Activated CD4-positive, alpha-beta memory T cell treated with anti-CD3 and anti-CD28 coated beads for 36 hours (primary cell): ENCODE measurements around the gene SLC25A52. TPM values are rescaled to one million over a fixed set of nuclear protein-coding genes. Genes with fewer than 3 reads are reported as not detected.
"Not testable (repeated sequence)": the region's sequence is repeated elsewhere in the genome, so short reads cannot be mapped to it uniquely, and the experiment has no call there.

ENCODE experiments used
- CTCF ChIA-PET: fragments of 350-600 bp; sonication (Branson Sonifier 250); formaldehyde crosslinking; loops from one replicate; lab custom pipeline; 2021; ENCODE audit warnings: antibody characterized with exemption, inconsistent platforms; lab: Charles Lee
- POLR2A ChIA-PET: fragments of 350-600 bp; sonication (Branson Sonifier 250); formaldehyde crosslinking; loops from one replicate; lab custom pipeline; 2021; ENCODE audit warnings: antibody characterized with exemption; lab: Charles Lee
- DNase-seq: peaks from one replicate; pipeline ENCODE4 v3.0.0-alpha.2; 2020
- H3K27ac Mint-ChIP-seq: one replicate; pipeline ENCODE4 v1.8.0; 2021; ENCODE audit warnings: mixed read lengths
- H3K27me3 Mint-ChIP-seq: one replicate; pipeline ENCODE4 v1.8.0; 2021; ENCODE audit warnings: mixed read lengths
- H3K36me3 Mint-ChIP-seq: one replicate; pipeline ENCODE4 v1.8.0; 2021; ENCODE audit warnings: mixed read lengths
- H3K4me1 Mint-ChIP-seq: one replicate; pipeline ENCODE4 v1.8.0; 2021; ENCODE audit warnings: low read depth, mixed read lengths
- H3K4me3 Mint-ChIP-seq: one replicate; pipeline ENCODE4 v1.8.0; 2021; ENCODE audit warnings: mild to moderate bottlenecking, mixed read lengths
- H3K9me3 Mint-ChIP-seq: one replicate; pipeline ENCODE4 v1.8.0; 2021; ENCODE audit warnings: mixed read lengths
- intact Hi-C: fragments of 100-400 bp; cut with micrococcal nuclease; formaldehyde crosslinking; loops from one replicate; pipeline ENCODE4 v1.15.1; 2023
- total RNA-seq, 2 experiments: library from RNA; stranded (reverse); gene quantifications; one replicate each; pipeline ENCODE4 v1.2.3, GENCODE V29; 2021

SLC25A52 gene
- under 1 TPM in 1 of 2 experiments, not detected in 1; 0.21 TPM for total RNA-seq

- Mint-ChIP-seq H3K4me3 (no peak within 1 kb of the TSS), H3K27me3 (peaks cover 3% of the 10 kb centered on the region), H3K9me3 (no peaks in the 10 kb centered on the region), H3K36me3 (no peaks in the 10 kb centered on the region), H3K27ac (no peak within 1 kb of the TSS), H3K4me1 (no peaks in the 10 kb centered on the region)
- DNase-seq: no peak
- intact Hi-C loops: no loop called here
- POLR2A ChIA-PET: no interaction called here
- CTCF ChIA-PET: no interaction called here
Observed at GRCh38 chr18:31760695-31761094, at the start of gene SLC25A52. Gene SLC25A52, minus strand, starts transcription at chr18:31760880. Its CDS starts 219 bp downstream, at chr18:31760661.

GRCh38 chr18:31809049-31809448 lies 48.4 kb upstream of the SLC25A52 start:
- H3K4me1 Mint-ChIP-seq, intact Hi-C loops, H3K27ac Mint-ChIP-seq, CTCF ChIA-PET, H3K36me3 Mint-ChIP-seq, POLR2A ChIA-PET, H3K9me3 Mint-ChIP-seq, H3K4me3 Mint-ChIP-seq, DNase-seq, H3K27me3 Mint-ChIP-seq: not testable (repeated sequence)

GRCh38 chr18:31801078-31801477 lies 40.4 kb upstream of the SLC25A52 start:
- Mint-ChIP-seq H3K27me3 (peaks cover 1% of the 10 kb centered on the region), H3K27ac (no peak overlapping the region), H3K4me3 (no peak overlapping the region), H3K9me3 (no peaks in the 10 kb centered on the region), H3K36me3 (no peaks in the 10 kb centered on the region), H3K4me1 (no peaks in the 10 kb centered on the region)
- intact Hi-C loops: no loop called here
- POLR2A ChIA-PET: no interaction called here
- CTCF ChIA-PET: interaction anchor here (1.3 kb wide), 1 partner anchor 19 kb away, joined by 6 read pairs; no protein-coding TSS in a partner anchor
- DNase-seq: no peak

GRCh38 chr18:31799257-31799656 lies 38.6 kb upstream of the SLC25A52 start:
- intact Hi-C loops, H3K36me3 Mint-ChIP-seq, H3K9me3 Mint-ChIP-seq, POLR2A ChIA-PET, H3K4me1 Mint-ChIP-seq, DNase-seq, H3K4me3 Mint-ChIP-seq, H3K27ac Mint-ChIP-seq, H3K27me3 Mint-ChIP-seq: not testable (repeated sequence)
- CTCF ChIA-PET: interaction anchor here (0.5 kb wide), 1 partner anchor 50 kb away, joined by 3 read pairs; no protein-coding TSS in a partner anchor

- Mint-ChIP-seq H3K27ac (no peak overlapping the region), H3K27me3 (peaks cover 1% of the 10 kb centered on the region), H3K9me3 (no peaks in the 10 kb centered on the region), H3K4me3 (no peak overlapping the region), H3K36me3 (no peaks in the 10 kb centered on the region), H3K4me1 (no peaks in the 10 kb centered on the region)
- POLR2A ChIA-PET: no interaction called here
- CTCF ChIA-PET: no interaction called here
- intact Hi-C loops: no loop called here
- DNase-seq: no peak
Observed at GRCh38 chr18:31798399-31798798, 37.7 kb upstream of the SLC25A52 start.

- no peak for DNase-seq
- peaks cover 1% of the 10 kb centered on the region for H3K27me3 Mint-ChIP-seq
- ChIA-PET POLR2A (no interaction called here), CTCF (no interaction called here)
- no peaks in the 10 kb centered on the region for H3K4me1 Mint-ChIP-seq
- intact Hi-C loops: no loop called here
- no peaks in the 10 kb centered on the region for H3K36me3 Mint-ChIP-seq
- H3K9me3 Mint-ChIP-seq: no peaks in the 10 kb centered on the region
- H3K4me3 Mint-ChIP-seq: no peak overlapping the region
- H3K27ac Mint-ChIP-seq: no peak overlapping the region
Observed at GRCh38 chr18:31795747-31796146, 35.1 kb upstream of the SLC25A52 start.

- H3K4me3 Mint-ChIP-seq: no peak overlapping the region
- no peak for DNase-seq
- peaks cover 1% of the 10 kb centered on the region for H3K27me3 Mint-ChIP-seq
- H3K9me3 Mint-ChIP-seq: no peaks in the 10 kb centered on the region
- CTCF ChIA-PET: interaction anchor here (0.6 kb wide), 1 partner anchor 365 kb away, joined by 3 read pairs; no protein-coding TSS in a partner anchor
- no peaks in the 10 kb centered on the region for H3K36me3 Mint-ChIP-seq
- intact Hi-C loops: no loop called here
- no peaks in the 10 kb centered on the region for H3K4me1 Mint-ChIP-seq
- no peak overlapping the region for H3K27ac Mint-ChIP-seq
- POLR2A ChIA-PET: no interaction called here
Observed at GRCh38 chr18:31793531-31793930, 32.9 kb upstream of the SLC25A52 start.

GRCh38 chr18:31792580-31792911 lies 31.9 kb upstream of the SLC25A52 start:
- ChIA-PET POLR2A (no interaction called here), CTCF (no interaction called here)

GRCh38 chr18:31791817-31792579 lies 31.3 kb upstream of the SLC25A52 start:
- DNase-seq: no peak
- intact Hi-C loops: no loop called here
- ChIA-PET CTCF (no interaction called here), POLR2A (no interaction called here)
- H3K27me3 Mint-ChIP-seq: no peaks in the 10 kb centered on the region
- no peaks in the 10 kb centered on the region for H3K9me3 Mint-ChIP-seq
- H3K4me1 Mint-ChIP-seq: no peaks in the 10 kb centered on the region
- no peak overlapping the region for H3K27ac Mint-ChIP-seq
- H3K4me3 Mint-ChIP-seq: no peak overlapping the region
- no peaks in the 10 kb centered on the region for H3K36me3 Mint-ChIP-seq

More at GRCh38 chr18:31792580-31792911, 31.9 kb upstream of the SLC25A52 start:
- Mint-ChIP-seq H3K27me3 (peaks cover 1% of the 10 kb centered on the region), H3K4me1 (no peaks in the 10 kb centered on the region), H3K4me3 (no peak overlapping the region), H3K27ac (no peak overlapping the region), H3K36me3 (no peaks in the 10 kb centered on the region), H3K9me3 (no peaks in the 10 kb centered on the region)
- DNase-seq: no peak
- intact Hi-C loops: no loop called here

- H3K9me3 Mint-ChIP-seq: no peaks in the 10 kb centered on the region
- POLR2A ChIA-PET: no interaction called here
- H3K4me1 Mint-ChIP-seq: no peaks in the 10 kb centered on the region
- CTCF ChIA-PET: no interaction called here
- no peak overlapping the region for H3K4me3 Mint-ChIP-seq
- H3K36me3 Mint-ChIP-seq: no peaks in the 10 kb centered on the region
- DNase-seq: no peak
- intact Hi-C loops: no loop called here
- H3K27ac Mint-ChIP-seq: no peak overlapping the region
- peaks cover 2% of the 10 kb centered on the region for H3K27me3 Mint-ChIP-seq
Observed at GRCh38 chr18:31789409-31789808, 28.7 kb upstream of the SLC25A52 start.

- DNase-seq: no peak
- no peak overlapping the region for H3K4me3 Mint-ChIP-seq
- H3K27ac Mint-ChIP-seq: no peak overlapping the region
- CTCF ChIA-PET: no interaction called here
- H3K36me3 Mint-ChIP-seq: peaks cover 4% of the 10 kb centered on the region
- intact Hi-C loops: no loop called here
- H3K9me3 Mint-ChIP-seq: peaks cover 23% of the 10 kb centered on the region
- peaks cover 2% of the 10 kb centered on the region for H3K27me3 Mint-ChIP-seq
- POLR2A ChIA-PET: no interaction called here
- no peaks in the 10 kb centered on the region for H3K4me1 Mint-ChIP-seq
Observed at GRCh38 chr18:31783059-31783458, 22.4 kb upstream of the SLC25A52 start.

GRCh38 chr18:31778391-31778950 lies 17.8 kb upstream of the SLC25A52 start:
- CTCF ChIA-PET: no interaction called here
- intact Hi-C loops: no loop called here
- no peaks in the 10 kb centered on the region for H3K4me1 Mint-ChIP-seq
- H3K9me3 Mint-ChIP-seq: peaks cover 33% of the 10 kb centered on the region
- H3K4me3 Mint-ChIP-seq: no peak overlapping the region
- H3K27ac Mint-ChIP-seq: no peak overlapping the region
- POLR2A ChIA-PET: no interaction called here
- H3K36me3 Mint-ChIP-seq: peaks cover 6% of the 10 kb centered on the region
- H3K27me3 Mint-ChIP-seq: no peaks in the 10 kb centered on the region
- no peak for DNase-seq

GRCh38 chr18:31776093-31776492 lies 15.4 kb upstream of the SLC25A52 start:
- Mint-ChIP-seq H3K9me3 (peaks cover 33% of the 10 kb centered on the region), H3K36me3 (peaks cover 6% of the 10 kb centered on the region), H3K4me1 (no peaks in the 10 kb centered on the region), H3K4me3 (no peak overlapping the region), H3K27me3 (no peaks in the 10 kb centered on the region), H3K27ac (no peak overlapping the region)
- ChIA-PET CTCF (no interaction called here), POLR2A (no interaction called here)
- intact Hi-C loops: no loop called here
- DNase-seq: no peak
